SU-DHL-6 (cell line): ENCODE results near the gene CNTN6.

Experiments
- CTCF ChIP-seq: fragments of 200-600 bp; sonication (generic); IDR thresholded peaks from one replicate; pipeline ENCODE4 v1.5.1; 2017; ENCODE audit warnings: antibody characterized with exemption, mild to moderate bottlenecking, low read length, moderate library complexity; ENCODE audit not compliant: insufficient read depth, poor library complexity, severe bottlenecking
- EZH2phosphoT487 ChIP-seq: fragments of 200-600 bp; sonication (generic), shearing (Covaris generic); conservative IDR thresholded peaks from 2 replicates; pipeline ENCODE4 v1.6.1; 2018; ENCODE audit warnings: mild to moderate bottlenecking, antibody characterized with exemption, low read length, moderate library complexity, mixed read lengths

GRCh38 chr3:1380926-1381646 is 288.3 kb downstream of the CNTN6 start:
- TF ChIP-seq CTCF (no peak), EZH2phosphoT487 (no peak)
